PC-9 (cell line): ENCODE measurements around the gene CDK11A. TPM values are rescaled to one million over a fixed set of nuclear protein-coding genes. Genes with fewer than 3 reads are reported as not detected.
"Not testable (repeated sequence)": the region's sequence is repeated elsewhere in the genome, so short reads cannot be mapped to it uniquely, and the experiment has no call there.

Source experiments
- BruUV-seq: library from RNA; stranded (reverse); fragments of 400-500 nt; replicated peaks from 2 replicates; lab custom pipeline; 2021; lab: Mats Ljungman, UMichigan
- CTCF ChIA-PET: fragments of 300-600 bp; sonication (Branson Sonifier 250); formaldehyde crosslinking; loops from one replicate; lab custom pipeline; 2022; ENCODE audit warnings: antibody characterized with exemption; lab: Charles Lee
- POLR2A ChIA-PET: fragments of 300-600 bp; sonication (Branson Sonifier 250); formaldehyde crosslinking; loops from one replicate; lab custom pipeline; 2022; ENCODE audit warnings: antibody characterized with exemption; ENCODE audit not compliant: unreplicated experiment; lab: Charles Lee
- DNase-seq, 2 experiments: peaks; one replicate each; pipeline versions ENCODE4 v3.0.0 to v3.0.0-alpha.2; 2015 to 2022; ENCODE audit warnings: mixed read lengths in 1 of 2
- H2AFZ ChIP-seq: fragments of 200-600 bp; sonication (generic); 2 replicates; pipeline ENCODE4 v1.8.1; 2017; ENCODE audit warnings: antibody characterized with exemption
- H3F3A ChIP-seq: fragments of 200-600 bp; sonication (generic); 2 replicates; pipeline ENCODE4 v1.8.1; 2017; ENCODE audit warnings: antibody characterized with exemption, mild to moderate bottlenecking, low read depth; ENCODE audit not compliant: insufficient read depth
- H3K27ac ChIP-seq: fragments of 200-600 bp; sonication (generic); 2 replicates; pipeline ENCODE4 v1.6.1; 2016; ENCODE audit warnings: mixed run types
- H3K27me3 ChIP-seq: fragments of 200-600 bp; sonication (generic); 2 replicates; pipeline ENCODE4 v1.6.1; 2016; ENCODE audit warnings: low read depth, mixed run types; ENCODE audit not compliant: insufficient read depth
- H3K36me3 ChIP-seq: fragments of 200-600 bp; sonication (generic); 2 replicates; pipeline ENCODE4 v1.6.1; 2016; ENCODE audit warnings: low read depth, mixed run types
- H3K4me1 ChIP-seq: fragments of 200-600 bp; sonication (generic); replicated peaks from 2 replicates; pipeline ENCODE4 v1.6.1; 2016; ENCODE audit warnings: mixed run types; ENCODE audit not compliant: insufficient read depth
- H3K4me2 ChIP-seq: fragments of 200-600 bp; sonication (generic); 2 replicates; pipeline ENCODE4 v1.6.1; 2017; ENCODE audit warnings: mixed run types
- H3K4me3 ChIP-seq: fragments of 200-600 bp; sonication (generic); 2 replicates; pipeline ENCODE4 v1.6.1; 2016; ENCODE audit warnings: mixed run types
- H3K79me2 ChIP-seq: fragments of 200-600 bp; sonication (generic); 2 replicates; pipeline ENCODE4 v1.6.1; 2017; ENCODE audit warnings: low read depth, mixed run types
- H3K9me2 ChIP-seq: fragments of 200-600 bp; sonication (generic); 2 replicates; pipeline ENCODE4 v1.8.1; 2017; ENCODE audit warnings: mild to moderate bottlenecking; ENCODE audit not compliant: insufficient read depth
- H3K9me3 ChIP-seq: fragments of 200-600 bp; sonication (generic); 2 replicates; pipeline ENCODE4 v1.8.1; 2016; ENCODE audit warnings: low read depth; ENCODE audit not compliant: insufficient read depth
- H4K20me1 ChIP-seq: fragments of 200-600 bp; sonication (generic); 2 replicates; pipeline ENCODE4 v1.8.1; 2017; ENCODE audit not compliant: insufficient read depth
- EZH2 ChIP-seq: fragments of 200-600 bp; sonication (generic); IDR thresholded peaks from 2 replicates; pipeline ENCODE4 v1.8.0; 2017; ENCODE audit warnings: antibody characterized with exemption, low read depth
- intact Hi-C: fragments of 100-400 bp; cut with micrococcal nuclease; formaldehyde crosslinking; loops from one replicate; pipeline ENCODE4 v1.10.0; 2022; ENCODE audit not compliant: unreplicated experiment
- total RNA-seq: library from RNA; stranded (reverse); gene quantifications from 2 replicates; pipeline ENCODE4 v1.2.3, GENCODE V29; 2021
- TF ChIP-seq, protein P1 (sequence below): fragments of 200-600 bp; sonication (generic); conservative IDR thresholded peaks from 2 replicates; pipeline ENCODE4 v1.6.1; 2017; ENCODE audit warnings: mixed run types, antibody characterized with exemption, mild to moderate bottlenecking, moderate library complexity

CDK11A gene
- total RNA-seq, 1 experiment from 2014 or later: 42.2 TPM

GRCh38 chr1:1753607-1754005 is 29.4 kb upstream of the CDK11A start:
- Histone ChIP-seq H2AFZ (no peak overlapping the region), H3K9me2 (no peaks in the 10 kb centered on the region), H3F3A (peaks cover 19% of the 10 kb centered on the region), H4K20me1 (no peaks in the 10 kb centered on the region), H3K4me1 (peaks cover 15% of the 10 kb centered on the region), H3K36me3 (0 out of 2 replicates have a peak, but pooled peaks cover 9% of the 10 kb centered on the region), H3K4me2 (no peak overlapping the region), H3K27ac (no peak overlapping the region), H3K27me3 (no peaks in the 10 kb centered on the region), H3K9me3 (no peaks in the 10 kb centered on the region), H3K4me3 (no peak overlapping the region), H3K79me2 (peaks cover 25% of the 10 kb centered on the region)
- CTCF ChIA-PET: no interaction called here
- intact Hi-C loops: no loop called here
- TF ChIP-seq EZH2: no peak
- BruUV-seq: no TSS peak
- DNase-seq: no peak
- POLR2A ChIA-PET: no interaction called here

GRCh38 chr1:1752636-1753606 is 28.8 kb upstream of the CDK11A start:
- Histone ChIP-seq H3K36me3 (0 out of 2 replicates have a peak, but pooled peaks cover 6% of the 10 kb centered on the region), H3F3A (peaks cover 12% of the 10 kb centered on the region; the same call in 1 of the 2 replicates), H3K27ac (no peak overlapping the region), H4K20me1 (no peaks in the 10 kb centered on the region), H3K79me2 (peaks cover 20% of the 10 kb centered on the region), H2AFZ (no peak overlapping the region), H3K9me3 (no peaks in the 10 kb centered on the region), H3K27me3 (no peaks in the 10 kb centered on the region), H3K4me2 (no peak overlapping the region), H3K4me1 (peaks cover 8% of the 10 kb centered on the region), H3K4me3 (no peak overlapping the region), H3K9me2 (no peaks in the 10 kb centered on the region)
- BruUV-seq: no TSS peak
- POLR2A ChIA-PET: no interaction called here
- DNase-seq: peak in 1 of 2 experiments; percentile 29
- intact Hi-C loops: no loop called here
- CTCF ChIA-PET: no interaction called here
- TF ChIP-seq, protein P1, sequence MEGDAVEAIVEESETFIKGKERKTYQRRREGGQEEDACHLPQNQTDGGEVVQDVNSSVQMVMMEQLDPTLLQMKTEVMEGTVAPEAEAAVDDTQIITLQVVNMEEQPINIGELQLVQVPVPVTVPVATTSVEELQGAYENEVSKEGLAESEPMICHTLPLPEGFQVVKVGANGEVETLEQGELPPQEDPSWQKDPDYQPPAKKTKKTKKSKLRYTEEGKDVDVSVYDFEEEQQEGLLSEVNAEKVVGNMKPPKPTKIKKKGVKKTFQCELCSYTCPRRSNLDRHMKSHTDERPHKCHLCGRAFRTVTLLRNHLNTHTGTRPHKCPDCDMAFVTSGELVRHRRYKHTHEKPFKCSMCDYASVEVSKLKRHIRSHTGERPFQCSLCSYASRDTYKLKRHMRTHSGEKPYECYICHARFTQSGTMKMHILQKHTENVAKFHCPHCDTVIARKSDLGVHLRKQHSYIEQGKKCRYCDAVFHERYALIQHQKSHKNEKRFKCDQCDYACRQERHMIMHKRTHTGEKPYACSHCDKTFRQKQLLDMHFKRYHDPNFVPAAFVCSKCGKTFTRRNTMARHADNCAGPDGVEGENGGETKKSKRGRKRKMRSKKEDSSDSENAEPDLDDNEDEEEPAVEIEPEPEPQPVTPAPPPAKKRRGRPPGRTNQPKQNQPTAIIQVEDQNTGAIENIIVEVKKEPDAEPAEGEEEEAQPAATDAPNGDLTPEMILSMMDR: no peak
- no peak for TF ChIP-seq EZH2

GRCh38 chr1:1752190-1752589 is 28.0 kb upstream of the CDK11A start:
- Histone ChIP-seq H4K20me1 (no peaks in the 10 kb centered on the region), H3K4me1 (peaks cover under 1% of the 10 kb centered on the region; the same call in 1 of the 2 replicates), H3K27ac (no peak overlapping the region), H3K36me3 (0 out of 2 replicates have a peak, but pooled peaks cover 4% of the 10 kb centered on the region), H3F3A (peaks cover 7% of the 10 kb centered on the region; the same call in 1 of the 2 replicates), H3K4me2 (no peak overlapping the region), H3K27me3 (no peaks in the 10 kb centered on the region), H3K79me2 (peaks cover 12% of the 10 kb centered on the region), H3K4me3 (no peak overlapping the region), H2AFZ (no peak overlapping the region), H3K9me2 (no peaks in the 10 kb centered on the region), H3K9me3 (no peaks in the 10 kb centered on the region)
- TF ChIP-seq, protein P1: no peak
- TSS peak; percentile 22 for BruUV-seq
- DNase-seq: no peak
- CTCF ChIA-PET: no interaction called here
- intact Hi-C loops: no loop called here
- POLR2A ChIA-PET: no interaction called here

GRCh38 chr1:1749941-1750340 is 25.8 kb upstream of the CDK11A start:
- H3K27me3 ChIP-seq, BruUV-seq, CTCF ChIA-PET, H3K36me3 ChIP-seq, DNase-seq, POLR2A ChIA-PET, H3K27ac ChIP-seq, H3K4me1 ChIP-seq, H3F3A ChIP-seq, H3K4me3 ChIP-seq, H3K9me2 ChIP-seq, intact Hi-C loops, H4K20me1 ChIP-seq, H3K4me2 ChIP-seq, H3K79me2 ChIP-seq, H2AFZ ChIP-seq, H3K9me3 ChIP-seq: not testable (repeated sequence)
